OCI-M2 (cell line): Measurements from ENCODE around the gene LHX4.
"Not testable (repeated sequence)": the region's sequence is repeated elsewhere in the genome, so short reads cannot be mapped to it uniquely, and the experiment has no call there.

Experiments
- DNase-seq: peaks from one replicate; lab custom pipeline; 2025; ENCODE audit not compliant: unreplicated experiment; lab: John Stamatoyannopoulos, UW

Gene LHX4

DNA sequence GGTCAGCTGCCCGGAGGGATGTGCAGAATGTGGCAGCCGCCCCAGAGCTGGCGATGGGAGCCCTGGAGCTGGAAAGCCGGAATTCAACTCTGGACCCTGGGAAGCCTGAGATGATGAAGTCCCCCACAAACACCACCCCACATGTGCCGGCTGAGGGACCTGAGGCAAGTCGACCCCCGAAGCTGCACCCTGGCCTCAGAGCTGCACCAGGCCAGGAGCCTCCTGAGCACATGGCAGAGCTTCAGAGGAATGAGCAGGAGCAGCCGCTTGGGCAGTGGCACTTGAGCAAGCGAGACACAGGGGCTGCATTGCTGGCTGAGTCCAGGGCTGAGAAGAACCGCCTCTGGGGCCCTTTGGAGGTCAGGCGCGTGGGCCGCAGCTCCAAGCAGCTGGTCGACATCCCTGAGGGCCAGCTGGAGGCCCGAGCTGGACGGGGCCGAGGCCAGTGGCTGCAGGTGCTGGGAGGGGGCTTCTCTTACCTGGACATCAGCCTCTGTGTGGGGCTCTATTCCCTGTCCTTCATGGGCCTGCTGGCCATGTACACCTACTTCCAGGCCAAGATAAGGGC lies 33.5 kb upstream of the LHX4 start:
- no peak for DNase-seq

DNA sequence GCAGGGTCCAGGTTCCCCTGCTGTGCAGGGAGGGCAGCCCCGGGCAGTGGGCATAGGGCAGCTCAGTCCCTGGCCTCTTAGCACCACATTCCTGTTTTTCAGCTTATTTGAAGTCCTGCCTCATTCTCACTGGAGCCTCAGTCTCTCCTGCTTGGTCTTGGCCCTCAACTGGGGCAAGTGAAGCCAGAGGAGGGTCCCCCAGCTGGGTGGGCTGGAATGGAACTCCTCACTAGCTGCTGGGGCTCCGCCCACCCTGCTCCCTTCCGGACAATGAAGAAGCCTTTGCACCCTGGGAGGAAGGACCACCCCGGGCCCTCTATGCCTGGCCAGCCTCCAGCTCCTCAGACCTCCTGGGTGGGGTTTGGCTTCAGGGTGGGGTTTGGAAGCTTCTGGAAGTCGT lies 32.8 kb upstream of the LHX4 start:
- DNase-seq: no peak

DNA sequence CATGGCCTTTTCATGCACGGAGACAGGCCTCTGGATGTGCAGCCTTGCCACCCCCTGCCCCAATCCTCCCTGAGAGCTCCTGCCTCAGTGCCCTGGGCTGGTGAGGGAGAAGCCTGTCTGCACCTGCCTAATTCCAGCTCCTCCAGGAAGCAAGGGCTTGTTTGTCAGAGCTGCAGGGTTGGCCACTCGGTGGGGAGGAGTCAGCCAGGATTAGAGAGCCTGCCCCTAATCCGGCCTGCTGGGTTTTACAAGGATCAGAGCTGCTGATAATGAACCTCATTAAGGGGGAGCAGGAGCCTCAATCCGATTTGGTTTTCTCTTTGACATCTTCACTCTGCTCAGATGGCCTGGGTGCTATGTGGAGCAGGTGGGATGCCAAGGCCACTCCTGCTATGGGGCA lies 31.9 kb upstream of the LHX4 start:
- no peak for DNase-seq

DNA sequence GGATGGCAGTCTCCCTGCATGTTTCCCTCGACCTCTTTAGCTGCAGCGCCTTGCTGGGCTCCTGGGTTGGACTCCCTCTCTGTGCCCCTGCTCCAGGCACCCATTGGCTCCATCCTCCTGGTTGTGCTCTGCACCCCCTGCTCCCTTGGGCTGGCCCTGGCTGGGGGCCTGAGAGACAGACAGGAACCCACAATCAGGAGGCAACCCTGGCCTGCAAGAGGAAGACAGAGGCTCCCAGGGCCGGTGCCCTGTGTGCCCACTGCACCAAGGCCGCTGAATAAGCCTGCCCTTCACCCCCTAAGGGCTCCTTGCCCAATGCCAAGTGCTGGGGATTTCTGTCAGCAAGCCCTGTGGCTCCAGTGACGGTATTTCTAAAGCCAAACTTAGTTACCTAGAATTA lies 31.5 kb upstream of the LHX4 start:
- DNase-seq: no peak

DNA sequence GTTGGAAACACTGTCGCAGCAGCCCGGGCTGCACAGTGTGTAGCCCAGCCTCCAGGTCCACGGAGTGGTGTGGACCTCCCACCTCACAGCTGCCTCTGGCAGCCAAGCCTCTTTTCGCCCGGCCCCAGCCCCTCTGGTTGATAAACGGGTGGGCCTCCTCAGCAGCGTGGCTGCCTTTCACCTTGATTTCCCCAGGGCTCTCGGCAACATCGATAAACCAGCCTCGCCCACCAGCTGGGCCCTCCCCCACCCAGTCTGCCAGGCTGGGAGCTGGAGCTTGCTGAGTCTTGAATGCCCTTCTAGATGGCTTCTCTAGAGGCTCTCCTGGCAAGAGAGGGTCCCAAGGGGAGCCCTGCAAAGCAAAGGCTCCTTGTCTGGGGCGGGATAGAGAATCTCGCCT lies 31.0 kb upstream of the LHX4 start:
- DNase-seq: no peak

DNA sequence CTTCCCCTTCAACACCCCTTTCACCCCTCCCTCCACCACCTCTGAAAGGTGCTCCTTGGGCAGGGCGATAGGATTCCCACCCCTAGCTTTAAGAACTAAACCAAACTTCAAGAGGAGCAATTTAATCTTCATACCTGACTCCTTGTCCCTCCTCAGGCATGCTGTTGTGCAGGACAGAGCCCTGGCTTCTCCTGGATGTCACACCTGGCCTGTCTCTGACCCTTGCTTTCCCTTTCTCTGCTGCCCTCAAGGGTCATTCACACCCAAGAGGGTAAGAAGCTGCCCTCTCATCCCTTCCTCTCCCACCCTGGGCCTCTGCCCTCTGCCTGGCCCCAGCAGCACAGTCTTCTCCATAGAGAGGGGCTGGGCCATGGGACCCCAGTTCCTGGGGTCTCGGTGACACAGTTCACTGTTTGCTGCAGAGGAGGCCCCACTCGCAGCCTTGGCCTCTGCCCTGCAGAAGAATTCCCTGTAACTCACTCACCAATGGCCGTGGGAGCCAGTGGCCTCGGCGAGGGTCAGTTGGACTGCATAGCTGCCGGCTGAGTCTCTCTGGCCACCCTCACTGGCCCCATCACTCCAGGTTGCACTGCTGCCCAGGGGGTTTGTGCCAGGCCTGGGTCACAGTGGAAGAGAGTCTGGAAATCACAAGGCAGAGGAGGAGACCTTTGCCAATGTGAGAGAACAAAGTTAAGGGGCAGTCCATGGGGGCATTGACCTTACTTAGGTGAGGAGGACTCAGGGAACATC lies 28.4 kb upstream of the LHX4 start:
- no peak for DNase-seq

DNA sequence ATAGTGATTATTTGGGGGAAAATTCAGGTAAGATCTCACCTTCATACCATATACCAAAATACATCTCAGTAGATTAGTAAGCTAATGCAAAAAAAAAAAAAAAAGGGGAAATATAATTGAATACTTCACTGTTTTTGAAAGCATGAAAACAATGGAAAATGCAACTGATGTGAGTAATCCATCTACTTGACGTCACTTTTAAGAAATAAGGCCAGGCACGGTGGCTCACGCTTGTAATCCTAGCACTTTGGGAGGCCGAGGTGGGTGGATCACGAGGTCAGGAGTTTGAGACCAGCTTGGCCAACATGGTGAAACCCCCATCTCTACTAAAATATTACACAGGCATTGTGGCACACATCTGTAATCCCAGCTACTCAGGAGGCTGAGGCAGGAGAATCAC lies 27.5 kb upstream of the LHX4 start:
- DNase-seq: not testable (repeated sequence)

DNA sequence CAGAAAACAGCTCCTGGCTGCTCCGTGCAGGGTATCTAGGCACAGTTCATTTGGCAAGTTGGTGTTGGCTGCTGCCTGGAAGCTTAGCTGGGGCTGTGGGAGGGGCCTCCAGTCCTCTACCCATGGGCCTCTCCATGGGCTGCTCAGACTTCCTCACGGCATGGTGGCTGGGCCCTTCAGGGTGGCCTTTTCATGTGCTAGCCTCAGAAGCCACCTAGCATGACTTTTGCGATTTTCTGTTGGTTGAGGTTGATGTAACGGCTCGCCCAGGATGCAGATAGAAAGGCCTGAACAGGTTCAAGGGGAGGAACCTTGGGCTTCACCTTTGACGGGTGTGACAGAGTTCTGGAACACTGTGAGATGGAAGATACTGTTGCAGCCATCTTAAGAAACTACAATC lies 25.8 kb upstream of the LHX4 start:
- no peak for DNase-seq

DNA sequence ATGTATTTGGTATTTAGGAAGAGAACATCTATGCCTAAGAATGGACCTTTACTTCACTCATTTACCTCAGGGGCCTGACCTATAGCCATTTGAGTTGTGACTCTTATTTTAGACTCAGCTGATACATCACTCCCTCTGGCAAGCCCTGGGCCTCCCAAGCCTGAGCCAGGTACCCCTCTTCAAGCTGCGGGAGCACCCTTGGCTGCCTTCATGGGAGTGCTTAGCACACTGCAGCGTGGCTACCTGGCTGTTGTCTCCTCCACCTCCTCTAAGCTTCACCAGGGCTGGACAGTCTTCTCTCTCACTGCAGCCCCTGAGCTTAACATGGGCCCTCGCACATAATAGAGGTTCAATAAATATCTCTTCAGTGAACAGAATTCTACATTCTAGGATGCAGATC lies 23.5 kb upstream of the LHX4 start:
- DNase-seq: no peak

DNA sequence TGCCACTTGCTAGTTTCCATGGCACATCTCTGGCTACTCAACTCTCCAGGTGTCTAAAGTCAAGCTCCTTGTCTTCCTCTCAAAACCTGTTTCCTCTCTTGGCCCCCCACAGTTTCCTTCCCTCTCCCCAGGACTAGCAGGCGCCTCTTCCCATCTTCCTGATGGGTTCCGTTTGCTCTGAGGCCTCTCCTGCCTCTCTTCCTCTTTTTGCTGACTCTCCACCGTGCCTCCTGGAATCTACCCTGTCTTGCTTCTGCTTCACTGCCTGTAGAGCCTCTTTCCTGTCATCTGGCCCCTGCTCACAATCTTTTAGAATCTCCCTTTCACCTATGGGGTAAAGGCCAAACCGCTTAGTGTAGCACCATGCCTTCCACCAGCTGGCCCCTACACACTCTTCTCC lies 21.8 kb upstream of the LHX4 start:
- no peak for DNase-seq

DNA sequence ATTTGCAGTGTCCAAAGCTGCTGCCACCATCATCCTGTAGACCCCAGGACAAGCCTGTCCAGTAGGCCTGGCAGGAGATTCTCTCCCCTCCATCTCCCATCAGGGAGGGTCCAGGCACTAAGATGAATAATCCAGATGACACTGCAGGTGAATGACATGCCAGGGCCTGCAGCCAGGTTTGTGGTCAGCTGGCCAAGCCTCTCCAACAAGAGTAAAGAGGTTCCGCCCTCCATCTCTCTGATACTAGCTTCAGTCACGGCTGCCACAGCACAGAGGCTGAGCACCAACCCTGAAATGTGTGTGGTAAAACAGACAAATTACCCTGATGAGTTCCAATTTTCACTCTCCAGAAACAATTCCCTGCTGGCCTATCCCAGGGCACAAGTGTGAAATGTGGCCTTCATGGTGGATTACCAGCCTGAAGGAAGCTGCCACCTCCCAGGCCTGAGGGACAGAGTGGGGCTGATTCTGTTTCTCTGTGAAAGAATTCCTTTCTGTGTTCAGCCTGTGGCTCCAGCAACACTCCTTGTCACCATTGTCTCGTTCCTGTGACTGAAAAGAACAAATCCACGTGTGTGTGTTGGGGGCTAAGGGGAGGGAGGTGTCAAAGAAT lies 19.9 kb upstream of the LHX4 start:
- no peak for DNase-seq

DNA sequence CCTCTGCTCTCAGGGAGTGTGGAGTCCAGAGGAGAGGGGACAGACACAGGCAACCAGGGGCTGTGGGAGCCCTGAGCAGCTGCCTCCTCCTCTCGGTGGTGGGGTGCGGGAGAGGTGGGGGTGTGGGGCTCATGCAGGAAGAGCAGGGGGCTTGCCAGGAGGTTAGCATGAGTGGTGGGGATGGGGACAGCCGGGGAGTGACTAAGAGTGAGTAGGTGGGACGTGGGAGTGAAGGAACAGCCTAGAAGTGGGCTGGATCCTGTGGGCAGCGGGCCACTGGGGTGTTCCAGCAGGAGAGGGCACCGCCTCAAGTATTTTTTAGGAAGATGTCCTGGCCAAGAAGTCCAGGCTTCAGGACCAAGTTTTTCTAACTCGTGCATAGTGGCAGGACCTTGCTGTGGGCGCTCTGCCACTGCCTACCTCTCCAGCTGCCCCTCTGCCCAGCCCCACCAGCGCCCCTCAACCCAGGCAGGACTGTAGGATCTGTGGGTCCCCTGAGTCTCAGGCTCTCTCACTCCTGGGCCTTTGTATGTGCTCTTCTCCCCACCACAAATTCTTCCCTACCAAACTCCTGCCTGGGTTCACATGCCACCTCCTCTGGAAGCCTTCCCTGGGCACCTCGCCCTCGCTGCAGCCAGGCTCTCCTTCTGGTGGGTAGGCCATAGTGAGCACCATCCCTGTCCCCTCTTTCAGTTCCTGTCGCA lies 18.8 kb upstream of the LHX4 start:
- no peak for DNase-seq

DNA sequence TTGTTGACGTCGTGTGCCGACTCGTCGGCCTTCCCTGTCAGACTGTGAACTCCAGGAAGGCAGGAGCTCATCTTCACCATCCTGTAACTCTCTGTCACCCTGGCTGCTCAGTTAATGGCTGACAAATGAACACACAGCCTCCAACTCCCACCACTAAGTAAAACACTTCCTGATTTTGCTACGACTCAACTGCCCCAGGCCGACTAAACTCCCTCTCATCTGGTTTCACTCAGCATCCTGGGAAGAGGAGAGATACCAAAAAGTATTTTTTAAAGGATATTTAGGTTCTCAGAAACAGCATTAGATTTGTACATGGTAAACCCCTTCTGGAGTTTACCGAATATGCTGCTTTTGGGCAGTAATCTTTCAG lies 18.2 kb upstream of the LHX4 start:
- DNase-seq: no peak

DNA sequence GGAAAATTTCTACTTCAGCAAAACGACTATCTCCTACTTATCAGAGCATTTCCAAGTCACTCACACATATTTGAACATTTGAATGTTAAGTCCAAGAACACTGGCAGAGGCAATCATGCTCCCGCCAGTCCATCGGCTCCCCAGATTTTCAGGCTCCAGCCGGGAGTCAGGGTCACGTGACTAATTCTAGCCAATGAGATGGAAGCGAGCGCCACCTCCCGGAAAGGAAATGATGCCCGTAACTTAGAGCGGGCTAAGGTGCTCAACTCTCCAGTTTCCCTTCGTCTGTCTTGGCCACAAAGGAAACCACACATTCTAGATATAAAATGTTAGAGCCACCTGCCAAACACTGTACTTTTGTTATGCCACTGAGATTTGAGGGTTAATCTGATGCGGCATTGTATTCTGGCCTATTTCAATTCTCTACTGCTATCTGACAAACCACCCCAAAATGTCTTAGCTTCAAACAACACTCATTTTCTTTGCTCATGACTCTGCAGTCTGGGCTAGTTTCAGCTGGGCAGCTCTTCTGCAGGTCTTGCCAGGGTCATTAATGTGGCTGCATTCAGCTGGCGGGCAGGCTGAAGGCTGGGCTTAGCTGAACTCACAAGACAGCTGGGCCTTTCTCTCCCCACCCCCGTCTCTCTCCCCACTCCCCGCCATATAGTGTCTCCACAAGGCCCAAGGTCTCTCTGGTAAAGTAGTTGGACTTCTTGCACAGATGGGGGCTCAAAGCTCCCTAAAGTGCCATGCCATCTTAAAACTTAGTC lies 16.5 kb upstream of the LHX4 start:
- no peak for DNase-seq

DNA sequence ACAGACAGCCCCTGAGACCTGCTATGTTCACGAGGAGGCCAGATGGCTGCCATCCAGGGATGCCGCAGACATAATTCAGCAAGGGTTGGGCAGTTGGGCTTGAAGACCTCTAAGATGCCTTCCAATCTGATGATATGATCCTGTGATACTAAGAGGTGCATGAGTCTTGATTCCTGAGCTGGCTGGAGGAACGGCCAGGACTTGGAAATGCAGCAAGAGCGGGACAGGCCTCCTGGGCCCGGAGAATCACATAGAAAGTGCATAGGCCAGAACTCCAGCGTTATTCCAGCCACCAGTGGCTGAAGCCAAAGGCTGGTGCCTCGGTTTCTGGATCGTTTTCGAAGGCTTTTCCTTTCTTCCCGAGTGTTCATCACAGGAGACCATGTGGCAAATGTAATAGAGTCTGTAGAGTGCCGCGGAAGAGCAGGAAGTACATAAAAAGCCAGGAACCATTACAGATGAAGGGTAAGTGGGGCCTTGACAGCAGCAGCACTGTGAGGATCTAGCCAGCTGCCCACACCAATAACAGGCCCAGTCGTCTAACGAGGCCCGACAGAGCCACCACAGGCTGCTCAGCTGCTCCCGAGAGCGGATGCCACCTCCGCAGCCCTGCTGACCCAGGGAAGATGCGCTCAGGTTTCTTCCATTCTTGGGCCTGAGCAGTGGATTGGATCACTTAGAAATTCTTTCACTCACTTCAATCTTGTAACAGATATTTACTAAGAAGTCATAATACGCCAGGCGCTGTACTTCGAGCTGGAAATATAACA lies 14.0 kb upstream of the LHX4 start:
- DNase-seq: no peak

DNA sequence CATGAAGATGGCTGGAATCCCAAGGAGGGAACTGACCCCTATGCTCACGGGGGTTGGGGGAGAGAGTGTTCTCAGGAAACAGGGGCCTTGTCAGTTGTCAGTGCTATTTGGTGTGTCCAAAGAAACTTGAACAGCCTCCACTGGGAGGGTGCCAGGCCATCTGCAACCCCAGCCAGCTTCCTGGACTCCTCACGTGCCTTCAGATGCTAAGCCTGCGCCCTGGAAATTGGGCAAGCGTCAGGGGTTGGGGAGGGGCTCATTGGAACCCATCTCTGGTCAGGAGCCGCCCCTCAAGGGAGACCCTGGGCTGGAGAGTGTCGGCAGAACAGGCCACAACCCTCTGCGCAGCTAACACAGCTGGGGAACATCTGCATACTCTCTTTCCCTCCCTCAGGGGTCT lies 13.1 kb upstream of the LHX4 start:
- DNase-seq: no peak

DNA sequence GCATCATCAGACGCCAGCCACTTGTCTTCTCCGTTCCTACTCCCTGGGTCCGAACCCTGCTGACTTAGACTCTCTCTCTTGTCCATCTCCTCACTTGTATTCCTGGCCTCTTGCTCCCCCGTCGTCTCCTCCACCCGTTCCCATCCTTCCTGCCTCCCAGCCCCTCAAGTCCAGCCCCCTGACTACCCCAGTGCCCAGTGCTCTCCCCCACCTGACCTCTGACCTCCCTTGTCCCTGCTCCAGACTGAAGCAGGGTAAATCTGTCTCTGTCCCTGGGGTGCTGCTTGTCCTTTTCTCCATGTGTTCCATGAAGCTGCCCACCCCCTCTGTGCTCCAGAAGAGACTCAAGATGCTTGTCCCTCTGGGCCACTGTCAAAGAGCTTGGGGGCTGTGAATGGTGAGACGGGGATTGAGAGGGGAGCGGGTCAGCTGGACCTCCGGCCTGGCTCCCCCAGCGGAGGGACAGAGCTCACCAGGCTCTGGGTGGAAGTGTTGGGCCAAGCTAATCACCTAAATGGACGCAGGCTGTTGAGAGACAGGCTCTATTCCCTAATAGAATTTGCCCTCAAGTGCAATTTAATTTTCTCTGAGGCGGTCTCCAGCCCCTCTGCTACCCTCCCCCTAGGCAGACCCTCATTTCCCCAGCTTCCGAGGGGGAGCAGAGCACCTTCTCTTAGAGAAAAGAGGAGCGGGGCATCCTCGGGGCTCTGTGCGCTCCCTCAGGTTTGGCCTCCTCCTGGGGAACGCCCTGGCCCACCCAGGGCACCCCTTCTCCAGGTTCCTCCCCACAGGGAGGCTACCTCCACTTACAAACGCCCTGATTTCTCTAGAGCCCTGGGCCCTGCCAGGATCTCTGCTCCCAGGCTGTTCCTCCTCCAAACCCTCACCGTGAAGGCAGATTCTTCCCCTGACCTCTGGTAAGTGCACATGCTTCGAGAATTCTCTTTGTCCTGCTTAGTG lies 11.0 kb upstream of the LHX4 start:
- no peak for DNase-seq

DNA sequence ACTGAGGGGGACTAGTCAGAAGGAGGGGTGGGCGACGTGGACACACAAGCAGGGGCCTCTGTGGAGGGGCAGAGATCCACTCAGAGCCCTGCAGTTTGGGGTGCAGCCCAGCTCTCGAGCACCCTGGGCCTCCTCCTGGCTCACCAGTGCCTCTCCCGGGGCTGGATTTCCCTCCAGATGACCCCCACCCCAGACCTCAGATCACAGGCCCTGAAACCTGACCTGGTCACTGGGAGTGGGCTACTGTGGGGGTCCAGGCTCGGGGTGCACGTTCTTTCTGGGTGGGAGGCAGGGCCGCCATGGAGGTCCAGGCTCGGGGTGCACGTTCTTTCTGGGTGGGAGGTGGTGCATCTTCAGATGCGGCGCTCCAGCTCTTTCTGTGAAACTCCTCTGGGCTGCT lies 10.3 kb upstream of the LHX4 start:
- DNase-seq: no peak

DNA sequence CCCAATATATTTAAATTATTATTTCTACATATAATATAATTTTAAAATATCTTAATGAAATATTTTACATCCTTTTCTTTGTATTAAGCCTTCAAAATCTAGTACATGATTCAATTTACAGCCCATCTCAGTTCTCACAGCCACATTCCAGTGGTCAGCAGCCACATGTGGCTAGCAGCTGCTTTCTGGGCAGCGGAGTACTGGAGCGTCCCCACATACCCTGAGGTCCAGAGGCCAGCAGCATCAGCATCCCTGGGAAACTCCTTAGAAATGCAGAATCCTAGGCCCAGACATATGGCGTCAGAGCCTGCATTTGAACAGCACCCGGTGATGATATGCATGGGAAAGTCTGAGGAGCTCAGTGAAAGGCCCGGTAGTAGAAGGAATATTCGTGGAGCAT lies 8.6 kb upstream of the LHX4 start:
- DNase-seq: no peak

DNA sequence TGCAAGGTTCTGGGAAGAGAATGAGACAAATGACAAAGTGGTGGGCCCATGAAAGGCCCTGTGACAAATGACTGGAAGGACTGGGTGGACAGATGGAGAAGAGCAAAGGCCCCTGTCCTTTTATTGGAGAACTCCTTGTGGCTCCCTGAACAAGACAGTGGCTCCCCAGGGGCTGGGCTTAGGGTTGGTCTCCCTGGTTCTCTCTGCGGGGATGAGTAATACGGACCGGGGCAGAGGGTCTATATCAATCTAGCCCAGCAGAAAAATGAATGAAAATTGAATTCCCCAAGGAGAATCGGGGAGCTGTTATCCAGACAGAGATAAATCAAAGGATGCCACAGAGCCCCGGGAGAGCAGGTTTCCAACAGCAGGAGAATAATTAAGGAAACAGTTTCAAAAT lies 5.2 kb upstream of the LHX4 start:
- no peak for DNase-seq
